Body of pancreas (tissue), 4 donors: ENCODE measurements around the gene FGA.

Source experiments
- POLR2A ChIP-seq, 3 donors: fragments of 450-650 bp; IDR thresholded peaks; one replicate each; pipeline ENCODE4 v1.6.1; 2016; ENCODE audit warnings: antibody characterized with exemption in 3 of 3, mild to moderate bottlenecking in 2 of 3
- TF ChIP-seq, protein P1 (sequence below), 7 experiments: fragments of 450-650 bp in 4 of 7; fragments of 200-600 bp in 3 of 7; sonication (generic) in 3 of 7; IDR thresholded peaks; one replicate each; pipeline ENCODE4 v1.5.1; 2016 to 2019; ENCODE audit warnings: antibody characterized with exemption in 7 of 7

DNA sequence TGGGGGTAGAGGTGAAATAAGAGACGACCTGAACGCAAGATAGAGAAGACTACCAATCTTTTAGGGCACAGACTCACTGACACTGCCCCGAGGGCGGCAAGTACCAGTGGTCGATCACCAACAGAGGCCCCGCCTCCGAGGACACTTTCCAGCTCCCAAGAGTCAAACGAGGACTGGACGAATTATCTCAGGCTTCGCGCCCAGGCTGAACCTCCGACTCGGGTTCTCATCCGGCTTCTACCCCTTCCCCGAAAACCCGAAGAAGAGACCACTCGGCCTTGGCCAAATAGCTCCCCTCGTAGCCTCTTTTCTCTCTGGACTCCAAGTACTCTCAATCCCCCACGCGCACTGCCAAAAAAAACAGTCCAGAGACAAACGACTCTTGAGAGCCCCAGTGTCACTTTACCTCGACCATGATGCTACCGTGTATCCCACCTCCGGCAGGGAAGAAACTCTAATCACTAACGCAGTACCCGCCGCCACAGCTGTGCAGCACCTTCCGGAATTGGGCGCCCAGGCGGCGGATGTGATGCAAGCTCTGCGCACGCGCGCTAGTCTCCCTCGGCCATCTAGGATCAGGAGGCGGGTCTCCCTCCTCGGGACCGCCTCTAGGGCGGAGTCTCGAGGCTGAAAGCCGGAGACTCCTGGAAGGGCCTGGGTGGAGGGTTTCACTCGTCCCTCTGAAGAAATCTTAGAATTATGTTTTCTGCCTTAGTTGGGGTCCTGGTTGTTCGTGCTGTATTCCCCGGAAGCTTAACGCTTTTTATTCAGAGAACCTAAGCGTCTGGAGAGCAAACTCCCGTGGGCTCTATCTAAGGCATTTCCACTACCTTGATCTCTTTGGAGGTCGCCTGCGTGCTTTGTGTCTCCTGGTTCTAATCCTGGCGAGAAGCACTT is 40.4 kb downstream of the FGA start, which contains the start of gene PLRG1:
- TF ChIP-seq, protein P1, sequence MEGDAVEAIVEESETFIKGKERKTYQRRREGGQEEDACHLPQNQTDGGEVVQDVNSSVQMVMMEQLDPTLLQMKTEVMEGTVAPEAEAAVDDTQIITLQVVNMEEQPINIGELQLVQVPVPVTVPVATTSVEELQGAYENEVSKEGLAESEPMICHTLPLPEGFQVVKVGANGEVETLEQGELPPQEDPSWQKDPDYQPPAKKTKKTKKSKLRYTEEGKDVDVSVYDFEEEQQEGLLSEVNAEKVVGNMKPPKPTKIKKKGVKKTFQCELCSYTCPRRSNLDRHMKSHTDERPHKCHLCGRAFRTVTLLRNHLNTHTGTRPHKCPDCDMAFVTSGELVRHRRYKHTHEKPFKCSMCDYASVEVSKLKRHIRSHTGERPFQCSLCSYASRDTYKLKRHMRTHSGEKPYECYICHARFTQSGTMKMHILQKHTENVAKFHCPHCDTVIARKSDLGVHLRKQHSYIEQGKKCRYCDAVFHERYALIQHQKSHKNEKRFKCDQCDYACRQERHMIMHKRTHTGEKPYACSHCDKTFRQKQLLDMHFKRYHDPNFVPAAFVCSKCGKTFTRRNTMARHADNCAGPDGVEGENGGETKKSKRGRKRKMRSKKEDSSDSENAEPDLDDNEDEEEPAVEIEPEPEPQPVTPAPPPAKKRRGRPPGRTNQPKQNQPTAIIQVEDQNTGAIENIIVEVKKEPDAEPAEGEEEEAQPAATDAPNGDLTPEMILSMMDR (IDR thresholded peaks at IDR 0.05), result peak in 5 of 7 experiments; percentile 15 to 66 (median 53)
- TF ChIP-seq POLR2A (IDR thresholded peaks at IDR 0.05), result peak; percentile 38 to 75 (median 73)
